GM23248 (cell line): ENCODE data around the gene DCP1A. TPM values are rescaled to one million over a fixed set of nuclear protein-coding genes. Genes with fewer than 3 reads are reported as not detected.

Experiments
- DNase-seq: peaks from one replicate; pipeline ENCODE4 v3.0.0-alpha.2; 2015
- H2AFZ ChIP-seq: fragments of 200-600 bp; sonication (generic); 2 replicates; pipeline ENCODE4 v1.6.1; 2016; ENCODE audit warnings: antibody characterized with exemption
- H3F3A ChIP-seq: fragments of 200-600 bp; sonication (generic); 2 replicates; pipeline ENCODE4 v1.6.1; 2016; ENCODE audit warnings: mild to moderate bottlenecking, antibody characterized with exemption, mixed run types; ENCODE audit not compliant: insufficient read depth
- H3K27ac ChIP-seq: fragments of 200-600 bp; sonication (generic); 2 replicates; pipeline ENCODE4 v1.5.1; 2016; ENCODE audit warnings: mild to moderate bottlenecking
- H3K27me3 ChIP-seq: fragments of 200-600 bp; sonication (generic); replicated peaks from 2 replicates; pipeline ENCODE4 v1.6.1; 2016; ENCODE audit warnings: mild to moderate bottlenecking; ENCODE audit not compliant: insufficient read depth
- H3K36me3 ChIP-seq: fragments of 200-600 bp; sonication (generic); 2 replicates; pipeline ENCODE4 v1.6.1; 2016; ENCODE audit warnings: low read depth, mild to moderate bottlenecking
- H3K4me1 ChIP-seq: fragments of 200-600 bp; sonication (generic); 2 replicates; pipeline ENCODE4 v1.6.1; 2016; ENCODE audit warnings: mild to moderate bottlenecking; ENCODE audit not compliant: insufficient read depth
- H3K4me2 ChIP-seq: fragments of 200-600 bp; sonication (generic); one replicate; pipeline ENCODE4 v1.6.1; 2016; ENCODE audit warnings: mild to moderate bottlenecking; ENCODE audit not compliant: unreplicated experiment
- H3K4me3 ChIP-seq: fragments of 200-600 bp; sonication (generic); 2 replicates; pipeline ENCODE4 v1.5.1; 2016; ENCODE audit warnings: mild to moderate bottlenecking
- H3K79me2 ChIP-seq: fragments of 200-600 bp; sonication (generic); 2 replicates; pipeline ENCODE4 v1.6.1; 2016; ENCODE audit warnings: mild to moderate bottlenecking; ENCODE audit not compliant: insufficient read depth
- H3K9ac ChIP-seq: fragments of 200-600 bp; sonication (generic); 2 replicates; pipeline ENCODE4 v1.6.1; 2016; ENCODE audit warnings: mild to moderate bottlenecking
- H3K9me2 ChIP-seq: fragments of 200-600 bp; sonication (generic); 2 replicates; pipeline ENCODE4 v1.6.1; 2016; ENCODE audit warnings: mixed run types, mild to moderate bottlenecking, moderate library complexity; ENCODE audit not compliant: insufficient read depth
- H3K9me3 ChIP-seq: fragments of 200-600 bp; sonication (generic); one replicate; pipeline ENCODE4 v1.6.1; 2017; ENCODE audit warnings: low read depth
- H4K20me1 ChIP-seq: fragments of 200-600 bp; sonication (generic); 2 replicates; pipeline ENCODE4 v1.6.0; 2016; ENCODE audit not compliant: insufficient read depth
- EZH2 ChIP-seq: fragments of 200-600 bp; sonication (generic); IDR thresholded peaks from 2 replicates; pipeline ENCODE4 v1.6.1; 2018; ENCODE audit warnings: antibody characterized with exemption, mild to moderate bottlenecking; ENCODE audit not compliant: insufficient read depth, poor library complexity, severe bottlenecking
- EZH2phosphoT487 ChIP-seq: fragments of 200-600 bp; sonication (generic); IDR thresholded peaks from 2 replicates; pipeline ENCODE4 v1.6.1; 2018; ENCODE audit warnings: antibody characterized with exemption, moderate library complexity, mild to moderate bottlenecking, low read depth; ENCODE audit not compliant: insufficient read depth
- WGBS, 2 experiments: methylation state at CpG; one replicate each; pipeline ENCODE4 v1.1.6; 2015 to 2017; ENCODE audit warnings: low lambda C conversion rate in 2 of 2, low coverage in 1 of 2; ENCODE audit errors: missing lambda C conversion rate in 2 of 2; 5-methylcytosine and 5-hydroxymethylcytosine counted together
- in situ Hi-C: fragments of 300-500 bp; cut with MboI; formaldehyde crosslinking; loops from 2 replicates; pipeline ENCODE4 v1.15.0; 2020
- polyA plus RNA-seq: library from polyadenylated mRNA; unstranded; fragments of >200 nt; fragmentation: Nextera tagmentation; extraction: Ambion mirVana; gene quantifications from 2 replicates; pipeline ENCODE4 v1.2.1, GENCODE V29; 2016
- total RNA-seq: library from RNA; depleted of rRNA; stranded (reverse); fragments of >200 nt; shearing (Covaris generic); gene quantifications from 2 replicates; pipeline ENCODE4 v1.2.3, GENCODE V29; 2014; rRNA removed

DCP1A gene
- 10.6 and 13.1 TPM in 2 replicates for total RNA-seq
- 27.2 and 30.2 TPM in 2 replicates for polyA plus RNA-seq

DNA sequence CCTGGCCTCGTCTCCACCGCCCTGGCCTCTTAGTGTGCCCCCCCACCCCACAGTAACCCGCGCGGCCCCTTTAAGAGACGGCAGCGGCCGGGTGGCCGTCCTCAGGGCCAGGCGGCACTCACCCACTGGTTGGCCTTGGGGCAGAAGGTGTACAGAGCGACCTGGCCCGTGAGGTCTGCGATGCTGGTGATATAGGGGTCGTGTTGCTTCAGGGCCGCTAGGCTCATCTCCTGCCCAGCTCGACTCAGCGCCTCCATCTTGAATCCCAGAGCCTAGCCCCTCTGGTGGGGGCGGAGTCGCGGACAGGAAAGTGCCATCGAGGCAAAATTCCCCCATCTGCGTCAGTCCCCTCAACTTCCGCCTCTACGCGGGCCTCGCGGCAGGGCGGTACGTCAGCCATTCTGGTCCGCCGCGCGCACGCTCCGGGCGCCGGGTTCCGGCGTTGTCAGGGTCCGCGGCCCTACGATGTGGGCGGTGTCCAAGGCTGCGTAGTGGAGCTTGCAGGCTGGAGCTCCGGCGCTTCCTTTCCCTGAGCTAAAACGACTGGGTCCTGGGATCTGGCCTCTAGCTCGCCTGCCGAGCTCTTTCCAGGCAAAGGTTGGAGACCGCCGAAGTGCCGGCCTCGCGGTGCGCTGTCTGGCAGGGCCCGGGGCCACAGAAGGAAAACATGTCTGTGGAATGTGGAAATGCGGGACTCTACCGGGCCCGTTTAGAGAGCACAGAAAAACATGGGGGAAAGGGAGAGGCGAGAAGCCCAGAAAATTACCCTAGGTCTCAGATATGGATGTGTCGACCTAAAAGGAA lies at the start of gene DCP1A:
TSS of gene DCP1A (minus strand) at position 283 of the 804 bp plus-strand sequence. CDS start at position 257, 26 bp downstream.
- Histone ChIP-seq H3K27ac (peak within 1 kb of the TSS; percentile 94), H3K4me3 (peak within 1 kb of the TSS; percentile 98), H3K36me3 (peaks cover 7% of the 10 kb centered on the region; the same call in 1 of the 2 replicates), H3K4me2 (peak within 1 kb of the TSS; percentile 97), H4K20me1 (no peaks in the 10 kb centered on the region), H3K4me1 (peaks cover 20% of the 10 kb centered on the region), H3K79me2 (peaks cover 49% of the 10 kb centered on the region), H2AFZ (peak within 1 kb of the TSS; percentile 98), H3F3A (no peaks in the 10 kb centered on the region), H3K9me3 (no peaks in the 10 kb centered on the region), H3K9ac (peak within 1 kb of the TSS; percentile 99), H3K9me2 (no peaks in the 10 kb centered on the region), H3K27me3 (no peaks in the 10 kb centered on the region)
- DNase-seq, result peak; percentile 99
- TF ChIP-seq EZH2phosphoT487 (no peak), EZH2 (no peak)
- in situ Hi-C loops, result loop anchor here (25.0 kb wide), 1 partner anchor 540 kb away; the partner anchor contains the start of genes ACTR8 and SELENOK
- WGBS, 2 experiments, result 0 to 2% methylated on average over 56 to 61 of the region's 61 CpGs

DNA sequence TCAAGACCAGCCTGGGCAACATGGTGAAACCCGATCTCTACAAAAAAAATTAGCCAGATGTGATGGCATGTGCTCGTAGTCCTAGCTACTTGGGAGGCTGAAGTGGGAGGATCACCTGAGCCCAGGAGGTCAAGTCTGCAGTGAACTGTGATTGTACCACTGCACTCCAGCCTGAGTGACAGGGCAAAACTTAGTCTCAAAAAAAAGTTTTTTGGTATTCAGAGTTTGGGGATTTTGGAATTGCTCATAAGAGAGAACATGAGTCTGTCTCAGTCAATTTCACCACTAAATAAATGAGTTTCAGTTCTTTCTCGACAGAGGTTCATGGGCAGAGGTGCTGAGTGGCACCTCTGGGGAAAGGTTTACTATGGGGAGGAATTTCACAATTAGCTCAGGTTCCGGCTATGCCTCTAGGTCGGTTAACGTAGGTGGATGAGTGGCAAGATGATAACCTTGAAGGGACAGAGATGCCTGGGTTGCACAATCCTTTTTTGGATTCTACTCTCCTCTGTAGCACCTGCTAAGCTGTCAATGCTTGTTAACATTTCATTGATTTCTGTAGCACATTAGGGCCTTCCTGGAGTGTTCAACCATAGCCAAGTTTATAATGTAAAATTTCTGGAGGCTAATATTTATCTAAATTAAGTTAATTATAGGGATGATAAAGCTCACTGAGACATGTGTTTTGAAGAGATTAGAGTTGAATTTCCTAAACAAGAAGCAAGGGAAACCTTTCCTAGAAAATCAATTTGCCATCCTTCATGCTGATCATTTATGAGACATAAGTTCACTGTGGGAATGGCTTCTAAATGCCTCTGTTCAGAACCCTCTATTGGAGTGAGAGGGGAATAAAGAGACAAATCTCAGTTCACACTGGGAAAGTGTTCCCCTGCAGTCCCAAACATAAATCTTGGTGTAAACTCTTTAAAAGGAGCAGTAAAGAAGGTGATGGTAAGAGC lies 37.4 kb upstream of the DCP1A start:
- H3K9me3 ChIP-seq, result no peaks in the 10 kb centered on the region
- H3F3A ChIP-seq, result peaks cover 4% of the 10 kb centered on the region; the same call in 1 of the 2 replicates
- no peak overlapping the region for H3K4me3 ChIP-seq
- H3K9me2 ChIP-seq, result no peaks in the 10 kb centered on the region
- H3K4me2 ChIP-seq, result no peak overlapping the region
- no peak for DNase-seq
- H3K27me3 ChIP-seq, result 0 out of 2 replicates have a peak, but pooled peaks cover 11% of the 10 kb centered on the region
- no peak overlapping the region for H3K9ac ChIP-seq
- no peak overlapping the region for H3K27ac ChIP-seq
- H4K20me1 ChIP-seq, result no peaks in the 10 kb centered on the region
- H2AFZ ChIP-seq, result no peak overlapping the region
- no peaks in the 10 kb centered on the region for H3K4me1 ChIP-seq
- TF ChIP-seq EZH2phosphoT487 (no peak), EZH2 (no peak)
- H3K36me3 ChIP-seq, result no peaks in the 10 kb centered on the region
- in situ Hi-C loops, result no loop called here
- WGBS, 2 experiments, result 47 to 56% methylated on average over 6 of the region's 6 CpGs
- no peaks in the 10 kb centered on the region for H3K79me2 ChIP-seq

DNA sequence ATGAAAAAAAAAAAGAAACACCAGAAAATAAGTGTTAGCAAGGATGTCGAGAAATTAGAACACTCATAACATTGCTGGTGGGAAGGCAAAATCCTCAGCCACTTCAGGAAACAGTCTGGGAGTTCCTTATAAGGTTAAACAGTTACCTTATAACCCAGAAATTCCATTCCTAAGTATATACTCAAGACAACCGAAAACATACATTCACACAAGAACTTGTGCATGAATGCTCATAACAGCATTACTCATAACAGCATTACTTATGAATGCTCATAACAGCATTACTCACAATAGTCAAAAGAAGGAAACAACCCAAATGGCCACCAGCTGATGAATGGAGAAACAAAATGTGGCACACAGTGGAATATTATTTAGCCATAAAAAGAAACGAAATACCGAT lies 34.8 kb upstream of the DCP1A start:
- no peaks in the 10 kb centered on the region for H3K36me3 ChIP-seq
- H3K4me3 ChIP-seq, result no peak overlapping the region
- no peak overlapping the region for H3K9ac ChIP-seq
- in situ Hi-C loops, result no loop called here
- H4K20me1 ChIP-seq, result no peaks in the 10 kb centered on the region
- H2AFZ ChIP-seq, result no peak overlapping the region
- peak; percentile 25 for DNase-seq
- H3K9me3 ChIP-seq, result no peaks in the 10 kb centered on the region
- TF ChIP-seq EZH2, result no peak
- TF ChIP-seq EZH2phosphoT487, result no peak
- no peak overlapping the region for H3K27ac ChIP-seq
- no peaks in the 10 kb centered on the region for H3K9me2 ChIP-seq
- H3F3A ChIP-seq, result peaks cover 4% of the 10 kb centered on the region; the same call in 1 of the 2 replicates
- no peaks in the 10 kb centered on the region for H3K79me2 ChIP-seq
- H3K4me2 ChIP-seq, result no peak overlapping the region
- no peaks in the 10 kb centered on the region for H3K4me1 ChIP-seq
- 59 to 62% methylated on average over 4 of the region's 4 CpGs for WGBS, 2 experiments
- H3K27me3 ChIP-seq, result no peaks in the 10 kb centered on the region; the same call in 1 of the 2 replicates

DNA sequence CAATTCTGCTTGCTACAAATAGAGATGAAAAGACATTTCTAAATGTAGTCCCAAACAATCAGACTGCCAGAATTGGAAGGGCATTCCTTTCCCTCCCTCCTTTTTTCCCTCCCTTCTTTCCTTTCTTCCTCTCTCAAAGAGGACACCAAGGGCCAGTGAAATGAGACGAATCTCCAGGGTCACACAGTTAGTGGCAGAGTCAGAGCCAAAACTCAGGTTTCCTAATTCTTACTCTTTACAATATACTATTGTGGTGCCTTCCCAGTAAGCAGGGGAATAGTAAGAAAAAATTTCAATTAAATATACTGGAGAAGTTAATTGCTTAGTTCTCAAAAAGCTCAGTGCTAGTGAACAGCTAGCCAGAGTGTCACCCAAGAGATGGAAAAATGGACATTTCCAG lies 33.0 kb upstream of the DCP1A start:
- in situ Hi-C loops, result no loop called here
- no peak overlapping the region for H3K4me2 ChIP-seq
- 0 to 3% methylated on average over 1 of the region's 1 CpG for WGBS, 2 experiments
- no peak for DNase-seq
- no peaks in the 10 kb centered on the region for H3K36me3 ChIP-seq
- H3K9me3 ChIP-seq, result no peaks in the 10 kb centered on the region
- H3F3A ChIP-seq, result peaks cover 4% of the 10 kb centered on the region; the same call in 1 of the 2 replicates
- H3K4me1 ChIP-seq, result no peaks in the 10 kb centered on the region
- no peak overlapping the region for H3K9ac ChIP-seq
- no peaks in the 10 kb centered on the region for H3K79me2 ChIP-seq
- H3K27ac ChIP-seq, result no peak overlapping the region
- TF ChIP-seq EZH2, result no peak
- H3K9me2 ChIP-seq, result no peaks in the 10 kb centered on the region
- no peak overlapping the region for H3K4me3 ChIP-seq
- H4K20me1 ChIP-seq, result no peaks in the 10 kb centered on the region
- H2AFZ ChIP-seq, result no peak overlapping the region
- no peaks in the 10 kb centered on the region; the same call in 1 of the 2 replicates for H3K27me3 ChIP-seq
